ENCODE results near the gene R3HDM1. TPM values are rescaled to one million over a fixed set of nuclear protein-coding genes. Genes with fewer than 3 reads are reported as not detected.

The R3HDM1 gene
- total RNA-seq, 4 donors from 2014 or later: 13.7 to 22.3 (median 19.2) TPM

DNA sequence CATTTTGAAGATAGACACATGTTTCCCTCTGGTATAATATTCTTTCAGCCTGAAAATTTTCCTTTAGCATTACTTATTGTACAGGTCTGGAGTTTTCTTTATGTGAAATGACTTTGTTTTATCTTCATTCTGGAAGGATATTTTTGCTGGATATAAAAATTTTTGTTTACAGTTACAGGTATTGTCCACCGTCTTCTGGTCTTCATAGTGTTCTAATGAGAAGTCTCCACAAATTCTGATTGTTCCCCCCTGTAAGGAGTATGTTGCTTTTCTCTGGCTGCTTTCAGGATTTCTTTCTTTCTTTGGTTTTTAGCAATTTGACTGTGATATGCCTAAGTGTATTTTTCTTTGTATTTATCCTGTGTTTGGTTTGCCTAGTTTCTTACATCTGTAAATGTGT, 225.4 kb downstream of the R3HDM1 start:
- WGBS, 2 donors (ENCODE audit: low coverage in 1 of 2): 100% methylated on average over 1 of the region's 1 CpG
- TF ChIP-seq POLR2AphosphoS5 (IDR thresholded peaks at IDR 0.05): no peak
- no peak for DNase-seq
- Histone ChIP-seq H3K9me3 (peaks cover 6 to 20% of the 10 kb centered on the region in 2 donors), H3K4me3 (no peak overlapping the region), H3K4me1 (no peaks in the 10 kb centered on the region), H3K27me3 (no peaks in the 10 kb centered on the region), H3K27ac (no peak overlapping the region), H3K36me3 (peaks cover 0 to 86% (median 32%) of the 10 kb centered on the region in 4 donors)
- intact Hi-C loops (cut with DNase I; ENCODE audit: low total_unique reads): no loop called here
- in situ Hi-C loops (cut with MboI; ENCODE audit: low pct_ligation_motif_present in 1 of 4, low pct_unique_long_range_greater_than_20kb in 1 of 4, low sequenced_read_pairs in 3 of 4): no loop called here

- Histone ChIP-seq H3K36me3 (peaks cover 0 to 85% (median 31%) of the 10 kb centered on the region in 4 donors), H3K27me3 (no peaks in the 10 kb centered on the region), H3K4me3 (no peak overlapping the region), H3K27ac (no peak overlapping the region), H3K4me1 (no peaks in the 10 kb centered on the region), H3K9me3 (peaks cover 0 to 4% of the 10 kb centered on the region in 2 donors)
- no peak for DNase-seq
- in situ Hi-C loops (cut with MboI; ENCODE audit: low pct_ligation_motif_present in 1 of 4, low pct_unique_long_range_greater_than_20kb in 1 of 4, low sequenced_read_pairs in 3 of 4): no loop called here
- TF ChIP-seq POLR2AphosphoS5 (IDR thresholded peaks at IDR 0.05): no peak
- intact Hi-C loops (cut with DNase I; ENCODE audit: low total_unique reads): no loop called here
Observed at GRCh38 chr2:135762022-135762421, 230.7 kb downstream of the R3HDM1 start.

GRCh38 chr2:135762530-135762929, 231.2 kb downstream of the R3HDM1 start:
- no peaks in the 10 kb centered on the region for H3K27me3 ChIP-seq
- no peak overlapping the region for H3K4me3 ChIP-seq
- DNase-seq: no peak
- H3K4me1 ChIP-seq: no peaks in the 10 kb centered on the region
- intact Hi-C loops (cut with DNase I; ENCODE audit: low total_unique reads) (no loop called here), in situ Hi-C loops (cut with MboI; ENCODE audit: low pct_ligation_motif_present in 1 of 4, low pct_unique_long_range_greater_than_20kb in 1 of 4, low sequenced_read_pairs in 3 of 4) (no loop called here)
- H3K27ac ChIP-seq: no peak overlapping the region
- 89 to 93% methylated on average over 1 of the region's 1 CpG for WGBS, 2 donors (ENCODE audit: low coverage in 1 of 2)
- peaks cover 0 to 85% (median 30%) of the 10 kb centered on the region in 4 donors for H3K36me3 ChIP-seq
- H3K9me3 ChIP-seq: no peaks in the 10 kb centered on the region
- TF ChIP-seq EP300 (IDR thresholded peaks at IDR 0.05; ENCODE audit: low read depth) (no peak), POLR2AphosphoS5 (IDR thresholded peaks at IDR 0.05) (no peak), POLR2A (IDR thresholded peaks at IDR 0.05) (no peak)
- TF ChIP-seq, protein P1, sequence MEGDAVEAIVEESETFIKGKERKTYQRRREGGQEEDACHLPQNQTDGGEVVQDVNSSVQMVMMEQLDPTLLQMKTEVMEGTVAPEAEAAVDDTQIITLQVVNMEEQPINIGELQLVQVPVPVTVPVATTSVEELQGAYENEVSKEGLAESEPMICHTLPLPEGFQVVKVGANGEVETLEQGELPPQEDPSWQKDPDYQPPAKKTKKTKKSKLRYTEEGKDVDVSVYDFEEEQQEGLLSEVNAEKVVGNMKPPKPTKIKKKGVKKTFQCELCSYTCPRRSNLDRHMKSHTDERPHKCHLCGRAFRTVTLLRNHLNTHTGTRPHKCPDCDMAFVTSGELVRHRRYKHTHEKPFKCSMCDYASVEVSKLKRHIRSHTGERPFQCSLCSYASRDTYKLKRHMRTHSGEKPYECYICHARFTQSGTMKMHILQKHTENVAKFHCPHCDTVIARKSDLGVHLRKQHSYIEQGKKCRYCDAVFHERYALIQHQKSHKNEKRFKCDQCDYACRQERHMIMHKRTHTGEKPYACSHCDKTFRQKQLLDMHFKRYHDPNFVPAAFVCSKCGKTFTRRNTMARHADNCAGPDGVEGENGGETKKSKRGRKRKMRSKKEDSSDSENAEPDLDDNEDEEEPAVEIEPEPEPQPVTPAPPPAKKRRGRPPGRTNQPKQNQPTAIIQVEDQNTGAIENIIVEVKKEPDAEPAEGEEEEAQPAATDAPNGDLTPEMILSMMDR (IDR thresholded peaks at IDR 0.05): no peak

DNA sequence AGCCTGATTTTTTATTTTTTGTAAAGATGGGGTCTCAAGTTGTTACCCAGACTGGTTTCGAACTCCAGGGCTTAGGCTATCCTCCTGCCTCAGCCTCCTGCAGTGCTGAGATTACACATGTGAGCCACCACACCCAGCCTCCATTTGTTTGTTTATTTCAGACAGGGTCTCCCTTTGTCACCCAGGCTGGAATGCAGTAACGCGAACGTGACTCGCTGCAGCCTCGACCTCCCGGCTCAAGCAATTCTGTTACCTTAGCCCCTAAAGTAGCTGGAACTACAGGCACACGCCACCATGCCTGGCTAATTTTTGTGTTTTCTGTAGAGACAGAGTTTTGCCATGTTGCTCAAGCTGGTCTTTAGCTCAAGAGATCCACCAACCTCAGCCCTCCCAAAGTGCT, 237.6 kb downstream of the R3HDM1 start:
- WGBS, 2 donors (ENCODE audit: low coverage in 1 of 2): 99 to 100% methylated on average over 5 to 8 of the region's 8 CpGs
- TF ChIP-seq POLR2AphosphoS5 (IDR thresholded peaks at IDR 0.05): no peak
- TF ChIP-seq, protein P1 (IDR thresholded peaks at IDR 0.05): no peak
- TF ChIP-seq EP300 (IDR thresholded peaks at IDR 0.05; ENCODE audit: low read depth): no peak
- TF ChIP-seq POLR2A (IDR thresholded peaks at IDR 0.05): no peak
- Histone ChIP-seq H3K4me3 (no peak overlapping the region), H3K27me3 (no peaks in the 10 kb centered on the region), H3K27ac (no peak overlapping the region), H3K4me1 (no peaks in the 10 kb centered on the region), H3K36me3 (peaks cover 0 to 86% (median 37%) of the 10 kb centered on the region in 4 donors), H3K9me3 (no peaks in the 10 kb centered on the region)
- intact Hi-C loops (cut with DNase I; ENCODE audit: low total_unique reads) (no loop called here), in situ Hi-C loops (cut with MboI; ENCODE audit: low pct_ligation_motif_present in 1 of 4, low pct_unique_long_range_greater_than_20kb in 1 of 4, low sequenced_read_pairs in 3 of 4) (no loop called here)
- DNase-seq: no peak

- intact Hi-C loops (cut with DNase I; ENCODE audit: low total_unique reads): no loop called here
- Histone ChIP-seq H3K27me3 (no peaks in the 10 kb centered on the region), H3K27ac (no peak overlapping the region), H3K4me1 (no peaks in the 10 kb centered on the region), H3K4me3 (no peak overlapping the region), H3K36me3 (peaks cover 0 to 89% (median 46%) of the 10 kb centered on the region in 4 donors), H3K9me3 (no peaks in the 10 kb centered on the region)
- no peak for DNase-seq
- TF ChIP-seq, protein P1 (IDR thresholded peaks at IDR 0.05): no peak
- TF ChIP-seq POLR2AphosphoS5 (IDR thresholded peaks at IDR 0.05) (no peak), POLR2A (IDR thresholded peaks at IDR 0.05) (no peak), EP300 (IDR thresholded peaks at IDR 0.05; ENCODE audit: low read depth) (no peak)
- in situ Hi-C loops (cut with MboI; ENCODE audit: low pct_ligation_motif_present in 1 of 4, low pct_unique_long_range_greater_than_20kb in 1 of 4, low sequenced_read_pairs in 3 of 4): no loop called here
- 87 to 100% methylated on average over 2 of the region's 2 CpGs for WGBS, 2 donors (ENCODE audit: low coverage in 1 of 2)
Observed at GRCh38 chr2:135773319-135773718, 242.0 kb downstream of the R3HDM1 start.
